Activated T-cell treated with anti-CD3 and anti-CD28 coated beads, Interleukin-2, amount 50 U/mL, for 1 hour (primary cell): ENCODE measurements around the gene DUS3L.
"Not testable (repeated sequence)": the region's sequence is repeated elsewhere in the genome, so short reads cannot be mapped to it uniquely, and the experiment has no call there.

Experiments
- DNase-seq: peaks from one replicate; pipeline ENCODE4 v3.0.0-alpha.2; 2020

DUS3L gene

GRCh38 chr19:5799247-5800241 lies 8.6 kb upstream of the DUS3L start:
- DNase-seq = no peak

- no peak for DNase-seq
Observed at GRCh38 chr19:5798244-5798643, 7.3 kb upstream of the DUS3L start.

DNA sequence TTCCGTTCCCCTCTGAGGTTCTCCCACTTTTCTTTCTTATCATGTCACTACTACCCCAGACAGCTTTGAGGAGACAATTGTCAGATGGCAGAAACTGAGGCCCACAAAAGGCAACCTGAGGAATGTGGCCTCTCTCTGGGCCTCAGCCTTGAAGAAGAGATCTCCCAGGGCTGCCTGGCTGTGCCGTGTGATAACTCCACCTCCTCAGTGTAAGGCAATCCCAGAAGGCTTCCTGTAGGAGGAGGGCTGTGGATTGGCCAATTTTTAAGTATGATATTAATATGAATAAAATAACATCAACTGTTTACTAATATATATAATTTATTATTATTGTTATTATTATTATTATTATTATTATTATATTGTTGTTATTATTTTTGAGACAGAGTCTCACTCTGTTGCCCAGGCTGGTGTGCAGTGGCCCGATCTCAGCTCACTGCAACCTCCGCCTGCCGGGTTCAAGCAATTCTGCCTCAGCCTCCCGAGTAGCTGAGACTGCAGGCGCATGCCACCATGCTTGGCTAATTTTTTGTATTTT lies 4.5 kb upstream of the DUS3L start:
- no peak for DNase-seq

DNA sequence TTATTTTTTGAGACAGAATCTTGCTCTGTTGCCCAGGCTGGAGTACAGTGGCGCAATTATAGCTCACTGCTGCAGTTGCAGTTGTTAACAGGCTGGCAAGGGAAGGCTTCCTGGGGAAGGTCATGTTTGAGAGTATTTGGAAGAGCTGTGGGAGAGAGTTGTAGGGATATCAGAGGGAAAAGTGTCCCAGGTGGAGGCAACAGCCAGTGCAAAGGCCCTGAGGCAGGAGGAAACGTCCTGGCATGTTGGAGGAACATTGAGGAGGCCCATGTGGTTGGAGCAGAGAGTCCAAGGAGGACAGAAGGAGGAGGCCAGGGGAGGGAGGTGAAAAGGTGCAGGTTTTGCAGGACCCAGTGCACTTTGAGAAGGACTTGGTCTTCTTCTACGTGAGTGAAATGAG lies 2.2 kb upstream of the DUS3L start:
- DNase-seq = no peak

- no peak for DNase-seq
Observed at GRCh38 chr19:5792224-5792623, 1.3 kb upstream of the DUS3L start.

- DNase-seq = no peak
Observed at GRCh38 chr19:5789886-5790558, 941 bp downstream of the DUS3L start.

- DNase-seq = no peak
Observed at GRCh38 chr19:5789351-5789761, 1.6 kb downstream of the DUS3L start.

GRCh38 chr19:5788422-5788821 lies 2.5 kb downstream of the DUS3L start:
- DNase-seq = no peak

DNA sequence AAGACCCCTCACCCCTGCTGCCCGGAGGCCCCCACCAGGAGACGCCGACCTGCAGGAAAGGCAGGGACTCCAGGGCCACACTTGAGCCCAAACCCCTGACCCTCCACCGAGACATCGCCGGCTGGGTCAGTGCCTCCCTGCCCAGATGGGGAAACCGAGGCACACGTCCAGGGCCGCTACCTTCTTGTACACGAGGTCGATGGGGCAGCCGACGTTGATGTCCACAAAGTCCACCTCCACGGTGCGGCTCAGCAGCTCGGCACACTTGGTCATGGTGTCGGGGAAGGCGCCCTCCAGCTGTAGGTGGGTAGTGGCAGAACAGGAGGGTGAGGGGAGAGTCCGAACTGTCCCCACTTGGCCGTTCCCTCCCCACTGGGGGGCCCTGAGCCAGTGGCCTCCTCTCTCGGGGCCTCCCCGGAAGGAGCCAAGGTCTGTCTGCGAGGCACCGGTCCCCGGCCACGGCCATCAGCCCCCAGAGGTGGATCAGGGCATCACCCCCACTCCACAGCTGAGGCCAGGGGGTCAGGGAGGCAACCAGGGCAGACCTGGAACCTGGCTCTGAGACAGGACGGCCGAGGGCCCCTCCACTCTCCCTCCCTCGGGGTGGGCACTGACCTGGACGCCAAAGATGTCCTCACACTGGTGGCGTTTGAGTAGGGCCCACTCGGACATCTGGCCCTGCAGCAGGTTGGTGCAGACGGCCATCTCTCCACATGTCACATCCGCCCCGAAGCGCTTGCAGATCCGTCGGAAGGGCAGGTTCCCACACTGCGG lies 3.4 kb downstream of the DUS3L start:
- DNase-seq = no peak

DNA sequence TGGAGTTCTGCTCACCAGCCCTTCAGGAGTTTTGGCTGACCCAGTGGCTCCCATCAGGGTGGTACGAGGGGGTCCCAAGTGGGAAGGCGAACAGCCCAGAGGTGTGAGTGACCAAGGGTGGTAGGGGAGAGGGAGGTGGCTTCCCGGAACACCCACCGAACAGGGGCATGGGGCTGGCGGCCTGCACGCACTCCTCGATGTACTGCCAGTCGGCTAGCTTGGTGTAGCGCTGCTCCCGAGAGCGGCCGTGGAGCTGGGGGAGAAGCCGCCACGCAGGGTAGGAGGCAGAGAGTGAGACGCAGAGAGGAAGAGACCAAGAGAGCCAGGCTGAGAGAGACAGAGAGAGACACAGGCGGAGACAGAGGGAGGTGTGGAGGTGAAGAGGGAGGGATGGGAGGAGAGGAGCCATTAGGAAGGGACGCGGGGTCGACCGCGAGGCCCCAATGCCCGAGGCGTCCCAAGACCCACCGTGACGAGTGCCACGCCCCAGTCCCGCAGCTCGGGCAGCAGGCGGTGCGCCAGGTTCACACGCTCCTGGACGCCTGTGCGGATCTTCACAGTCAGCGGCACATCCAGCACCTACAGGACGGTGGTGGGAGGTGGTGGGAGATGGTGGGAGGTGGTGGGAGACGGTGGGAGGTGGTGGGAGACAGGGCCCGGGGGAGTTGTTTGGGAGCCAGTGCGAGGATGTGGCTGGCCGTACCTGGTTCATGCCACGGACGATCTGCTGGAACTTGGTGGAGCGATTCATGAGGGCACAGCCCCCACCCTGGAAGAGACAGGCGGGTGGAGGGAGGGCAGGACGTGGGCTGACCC lies 4.2 kb downstream of the DUS3L start:
- DNase-seq = no peak

GRCh38 chr19:5785423-5785822 lies 5.5 kb downstream of the DUS3L start:
- DNase-seq = no peak

DNA sequence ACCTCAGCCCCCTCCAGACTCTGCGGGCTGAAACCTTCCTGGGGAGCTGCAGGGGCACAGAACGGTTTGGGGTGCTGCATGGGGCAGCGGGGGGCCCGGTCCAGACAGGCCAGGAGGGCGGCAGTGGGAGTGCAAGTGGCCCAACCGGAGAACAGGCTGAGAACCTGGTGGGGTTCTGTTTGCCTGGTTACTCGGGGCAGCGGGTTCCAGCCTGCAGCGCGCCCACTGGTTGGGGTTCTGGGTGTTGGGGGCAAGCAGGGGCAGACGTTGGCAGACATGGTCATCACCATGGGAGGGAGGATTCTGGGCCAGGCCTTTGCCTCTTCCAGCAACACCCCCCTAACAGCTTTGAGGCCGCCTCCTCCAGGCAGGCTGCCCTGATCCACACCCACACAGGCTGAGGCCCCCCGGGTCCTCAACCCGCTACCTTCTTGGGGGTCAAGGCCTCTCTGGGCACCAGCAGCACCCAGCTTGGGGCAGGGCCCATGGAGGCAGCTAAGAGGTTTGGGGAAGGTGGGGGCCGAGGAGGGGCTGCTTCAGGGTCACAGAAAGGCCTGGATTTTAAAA lies 6.3 kb downstream of the DUS3L start, which contains the start of gene PRR22:
PRR22 (minus strand) TSS at position 166 of the 567 bp plus-strand sequence; CDS start at position 80, 86 bp downstream.
- no peak for DNase-seq

- DNase-seq = no peak
Observed at GRCh38 chr19:5782945-5783919, 7.7 kb downstream of the DUS3L start.

DNA sequence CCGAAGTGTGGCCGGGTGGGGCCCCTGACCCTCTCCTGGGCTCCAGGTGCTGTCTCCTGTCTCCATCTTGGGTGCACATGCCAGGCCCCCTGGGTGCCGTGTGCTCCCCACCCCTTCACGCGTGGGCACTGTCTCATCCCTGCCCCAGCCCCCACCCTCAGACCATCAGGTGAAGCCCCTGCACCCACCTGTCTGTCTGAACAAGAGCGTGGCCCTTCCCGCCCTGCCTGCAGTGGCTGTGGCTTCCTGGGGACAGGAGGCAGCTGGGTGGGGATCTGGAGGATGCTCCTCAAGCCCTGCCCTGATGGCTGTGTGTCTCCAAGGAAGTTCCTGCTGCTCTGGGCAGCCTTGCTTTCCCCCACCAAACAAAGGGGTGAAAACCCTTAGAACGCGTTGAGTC lies 8.6 kb downstream of the DUS3L start:
- DNase-seq = no peak

- DNase-seq = not testable (repeated sequence)
Observed at GRCh38 chr19:5780916-5781315, 10.0 kb downstream of the DUS3L start.

DNA sequence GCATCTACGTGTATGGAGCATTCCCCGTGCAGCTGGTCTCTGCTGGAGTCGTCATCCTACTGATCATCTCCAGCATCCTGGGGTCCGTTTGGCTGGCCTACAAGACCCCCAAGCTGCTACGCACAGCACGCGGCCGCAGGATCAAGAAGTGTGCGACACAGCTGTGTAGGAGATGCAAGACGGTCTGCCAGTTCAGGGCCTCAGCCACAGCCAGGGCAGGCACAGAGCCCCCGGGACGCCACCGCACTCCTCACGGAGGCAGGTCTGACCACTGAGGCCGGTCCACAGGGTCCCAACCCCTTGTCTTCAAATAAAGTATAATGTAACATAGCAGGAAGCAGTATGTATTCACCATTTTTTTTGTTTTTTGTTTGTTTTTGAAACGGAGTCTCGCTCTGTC lies 12.6 kb downstream of the DUS3L start:
- no peak for DNase-seq

DNA sequence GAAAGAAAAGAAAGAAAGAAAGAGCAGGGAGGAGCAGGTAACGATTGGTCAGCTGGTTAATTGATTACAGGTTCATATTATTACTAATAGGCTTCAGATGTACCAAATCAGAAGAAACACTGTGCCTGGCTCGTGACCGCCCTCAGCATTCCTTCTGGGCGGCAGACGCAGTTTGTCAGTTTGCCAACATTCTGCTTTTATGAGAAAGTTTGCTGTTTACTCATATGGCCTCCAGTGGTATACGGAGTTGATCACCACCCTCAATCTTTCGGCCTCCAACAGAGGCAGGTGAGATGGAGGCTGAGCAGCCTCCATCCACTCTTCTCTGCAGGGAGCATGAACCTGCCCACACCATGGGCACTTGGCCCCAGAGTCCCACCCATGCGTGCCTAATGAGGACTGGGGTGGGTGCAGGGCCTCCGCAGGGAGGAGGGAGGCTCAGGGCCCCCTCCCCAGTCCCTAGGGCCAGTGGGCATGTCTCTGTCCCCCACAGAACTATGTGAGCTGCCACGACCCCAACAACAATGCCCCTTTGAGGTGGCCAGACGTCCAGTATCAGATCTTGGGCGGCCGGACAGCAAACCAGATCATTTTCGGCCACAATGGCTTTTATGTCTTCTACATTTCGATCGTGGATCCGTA lies 15.2 kb downstream of the DUS3L start:
- DNase-seq = no peak

DNA sequence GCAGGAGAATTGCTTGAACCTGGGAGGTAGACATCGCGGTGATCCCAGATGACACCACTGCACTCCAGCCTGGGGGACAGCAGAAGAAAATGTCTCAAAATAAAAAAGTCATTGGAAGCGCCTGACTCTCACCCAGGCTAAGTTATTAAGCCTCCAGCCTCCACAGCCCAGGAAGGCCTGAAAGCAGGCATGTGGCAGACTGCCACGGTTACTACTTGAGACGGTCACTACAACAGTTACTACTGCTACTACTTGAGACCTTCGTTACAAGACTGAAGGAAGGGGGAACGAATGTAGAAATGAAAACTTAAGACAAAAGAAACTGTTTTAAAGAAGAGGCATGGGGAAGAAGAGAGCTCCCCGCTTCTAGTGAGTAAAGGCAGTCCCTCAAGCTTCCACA lies 16.0 kb downstream of the DUS3L start:
- DNase-seq = no peak

DNA sequence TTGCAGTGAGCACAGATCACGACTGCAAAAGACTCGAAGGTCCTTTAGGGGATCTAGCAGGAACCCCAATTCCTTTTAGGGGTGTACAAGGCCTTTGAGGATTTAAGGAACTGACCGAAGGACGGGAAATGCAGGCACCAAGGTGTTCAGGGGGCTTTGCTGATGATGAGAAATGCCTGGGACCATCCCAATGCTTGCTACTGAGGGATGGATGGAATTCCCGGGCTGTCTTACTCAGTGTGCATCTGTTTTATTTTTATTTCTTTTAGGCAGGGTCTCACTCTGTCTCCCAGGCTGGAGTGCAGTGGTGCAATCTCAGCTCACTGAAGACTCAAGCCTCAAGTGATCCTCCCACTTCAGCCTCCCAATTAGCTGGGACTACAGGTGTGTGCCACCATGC lies 17.7 kb downstream of the DUS3L start:
- no peak for DNase-seq

DNA sequence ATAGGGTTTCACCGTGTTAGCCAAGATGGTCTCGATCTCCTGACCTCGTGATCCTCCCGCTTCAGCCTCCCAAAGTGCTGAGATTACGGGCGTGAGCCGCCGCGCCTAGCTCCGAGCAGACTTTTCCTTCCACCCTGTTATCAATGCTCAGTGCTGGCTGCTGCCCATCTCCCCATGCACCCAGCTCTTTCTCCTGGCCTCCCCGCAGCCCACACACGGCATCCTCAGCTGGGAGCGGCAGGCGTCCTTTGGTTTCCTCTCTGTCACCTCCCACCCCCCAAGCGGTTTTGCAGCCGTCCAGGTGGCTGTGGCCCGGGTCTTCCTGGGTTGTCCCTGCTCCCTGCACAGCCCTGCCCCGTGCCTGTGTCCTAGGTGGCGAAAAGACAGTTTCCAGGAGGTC lies 18.5 kb downstream of the DUS3L start:
- DNase-seq = no peak
